Measurements from ENCODE around the gene HSPA1A. TPM values are rescaled to one million over a fixed set of nuclear protein-coding genes. Genes with fewer than 3 reads are reported as not detected.
A peak's percentile ranks its signal among the peaks of the same experiment; 100 is the strongest.

The HSPA1A gene
- total and polyA plus RNA-seq, 9 of the 15 experiments (the other 6 are each of a cell fraction or from before 2014, with no cell fraction given) = 2.2 to 273 (median 107) TPM

- peak; percentile 95 for TF ChIP-seq ARID1B (IDR thresholded peaks at IDR 0.05)
- peak; percentile 66; the same call in 1 of the 2 replicates for TF ChIP-seq CUX1 (CRISPR knock-in tag; IDR thresholded peaks at IDR 0.05)
- no peak for TF ChIP-seq TCFL5 (CRISPR knock-in tag; conservative IDR thresholded peaks at IDR 0.05)
- TF ChIP-seq SNAPC5 (CRISPR knock-in tag; IDR thresholded peaks at IDR 0.05) = no peak
- TF ChIP-seq PRMT5 (CRISPR knock-in tag; IDR thresholded peaks at IDR 0.05) = no peak; the same call in 1 of the 2 replicates
- peak; percentile 100 for TF ChIP-seq HMGN3 (IDR thresholded peaks at IDR 0.05; ENCODE audit: borderline replicate concordance, extremely low read depth, insufficient read length, low read depth, low read length)
- TF ChIP-seq ZNF77 (CRISPR knock-in tag; IDR thresholded peaks at IDR 0.05) = 0 out of 2 replicates have a peak, but pooled peaks have one; percentile 23
- TF ChIP-seq MAFK (IDR thresholded peaks at IDR 0.05; ENCODE audit: low read length) = peak; percentile 79
- TF ChIP-seq SNRNP70 (optimal IDR thresholded peaks at IDR 0.05; ENCODE audit: low read depth, low read length) = peak; percentile 78
- no peak for TF ChIP-seq NCOA6 (IDR thresholded peaks at IDR 0.05)
- no peak for TF ChIP-seq CHAMP1 (IDR thresholded peaks at IDR 0.05)
- TF ChIP-seq POU5F1 (IDR thresholded peaks at IDR 0.05; ENCODE audit: borderline replicate concordance, low read depth, low read length, partially characterized antibody) = peak; percentile 50
- no peak for TF ChIP-seq ZNF444 (CRISPR knock-in tag; IDR thresholded peaks at IDR 0.05)
- no peak for TF ChIP-seq MECOM (CRISPR knock-in tag; IDR thresholded peaks at IDR 0.05)
- TF ChIP-seq CBFA2T3 (IDR thresholded peaks at IDR 0.05) = peak; percentile 86
- TF ChIP-seq MYC (IDR thresholded peaks at IDR 0.05; ENCODE audit: low read depth, low read length) = peak; percentile 86
- peak; percentile 78; the same call in 1 of the 2 replicates for TF ChIP-seq MYC (CRISPR knock-in tag; IDR thresholded peaks at IDR 0.05; ENCODE audit: borderline replicate concordance, low read depth)
- TF ChIP-seq MAZ (CRISPR knock-in tag; conservative IDR thresholded peaks at IDR 0.05 in 1 of 2, IDR thresholded peaks at IDR 0.05 in 1 of 2) = peak; percentile 99
- no peak for TF ChIP-seq ZSCAN32 (CRISPR knock-in tag; IDR thresholded peaks at IDR 0.05)
- TF ChIP-seq ZNF239 (CRISPR knock-in tag; IDR thresholded peaks at IDR 0.05) = no peak
- TF ChIP-seq ZNF324 (CRISPR knock-in tag; IDR thresholded peaks at IDR 0.05) = no peak
Observed at GRCh38 chr6:31776989-31777666, 38.2 kb upstream of the HSPA1A start, which contains the start of gene VWA7 (continued).
